ENCODE measurements around the gene BOLL. TPM values are rescaled to one million over a fixed set of nuclear protein-coding genes. Genes with fewer than 3 reads are reported as not detected.

The BOLL gene
- total and polyA plus RNA-seq, 2 donors (not counting 1 experiment from before 2014, with no cell fraction given), result not detected

DNA sequence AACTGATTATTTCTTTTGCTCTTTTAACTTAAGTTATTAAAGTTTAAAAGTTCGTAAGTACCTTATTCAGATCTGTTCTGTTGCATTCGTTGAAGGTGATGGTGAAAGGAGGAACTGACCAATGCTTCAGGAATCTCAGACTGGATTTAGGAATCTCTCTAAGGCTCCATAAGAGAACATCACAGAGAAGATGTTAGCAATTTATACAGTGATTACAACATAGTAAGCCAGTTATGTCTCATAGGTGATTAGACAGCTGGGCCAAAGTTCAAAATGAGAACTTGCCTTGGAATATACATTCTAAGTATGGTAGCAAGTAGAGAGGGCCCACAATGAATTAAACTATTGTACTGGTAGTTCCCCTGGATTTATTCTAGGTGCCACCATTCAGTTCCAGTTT is 76.8 kb downstream of the BOLL start:
- CTCF ChIA-PET, result interaction anchor here (2.0 to 3.4 kb wide), 2 partner anchors 8 to 71 kb away, joined by 11 to 15 read pairs; no protein-coding TSS in a partner anchor

More for the DNA sequence above, 76.8 kb downstream of the BOLL start:
- POLR2A ChIA-PET, result no interaction called here
- H3K27ac ChIP-seq (ENCODE audit: low read length in 2 of 2), result no peak overlapping the region
- Mint-ChIP-seq H3K9me3 (ENCODE audit: insufficient read depth) (no peaks in the 10 kb centered on the region), H3K4me1 (peaks cover 50% of the 10 kb centered on the region), H3K4me3 (no peak overlapping the region), H3K27me3 (no peaks in the 10 kb centered on the region), H3K27ac (no peak overlapping the region)
- peaks cover 6% of the 10 kb centered on the region in 2 experiments for H3K36me3 ChIP-seq (replicated peaks in 1 of 2; ENCODE audit: control extremely low read depth in 1 of 2, control insufficient read depth in 1 of 2, extremely low read depth in 1 of 2, insufficient read depth in 2 of 2, low read length in 1 of 2)
- H2AFZ ChIP-seq (ENCODE audit: insufficient read depth, low read depth, low read length, poor library complexity, severe bottlenecking), result no peak overlapping the region
- peaks cover 43% of the 10 kb centered on the region for H3K79me2 ChIP-seq (ENCODE audit: control insufficient read depth, insufficient read depth, low read length)
- peaks cover 30% of the 10 kb centered on the region for H4K20me1 ChIP-seq (ENCODE audit: control insufficient read depth, insufficient read depth, low read length, poor library complexity, severe bottlenecking)
- no peak overlapping the region for H3K4me2 ChIP-seq (replicated peaks; ENCODE audit: low read depth, low read length, poor library complexity, severe bottlenecking)
- intact Hi-C loops (cut with micrococcal nuclease), result loop anchor here (10.0 kb wide), 1 partner anchor 784 kb away; the partner anchor contains the start of gene PGAP1
- TF ChIP-seq, protein P1, sequence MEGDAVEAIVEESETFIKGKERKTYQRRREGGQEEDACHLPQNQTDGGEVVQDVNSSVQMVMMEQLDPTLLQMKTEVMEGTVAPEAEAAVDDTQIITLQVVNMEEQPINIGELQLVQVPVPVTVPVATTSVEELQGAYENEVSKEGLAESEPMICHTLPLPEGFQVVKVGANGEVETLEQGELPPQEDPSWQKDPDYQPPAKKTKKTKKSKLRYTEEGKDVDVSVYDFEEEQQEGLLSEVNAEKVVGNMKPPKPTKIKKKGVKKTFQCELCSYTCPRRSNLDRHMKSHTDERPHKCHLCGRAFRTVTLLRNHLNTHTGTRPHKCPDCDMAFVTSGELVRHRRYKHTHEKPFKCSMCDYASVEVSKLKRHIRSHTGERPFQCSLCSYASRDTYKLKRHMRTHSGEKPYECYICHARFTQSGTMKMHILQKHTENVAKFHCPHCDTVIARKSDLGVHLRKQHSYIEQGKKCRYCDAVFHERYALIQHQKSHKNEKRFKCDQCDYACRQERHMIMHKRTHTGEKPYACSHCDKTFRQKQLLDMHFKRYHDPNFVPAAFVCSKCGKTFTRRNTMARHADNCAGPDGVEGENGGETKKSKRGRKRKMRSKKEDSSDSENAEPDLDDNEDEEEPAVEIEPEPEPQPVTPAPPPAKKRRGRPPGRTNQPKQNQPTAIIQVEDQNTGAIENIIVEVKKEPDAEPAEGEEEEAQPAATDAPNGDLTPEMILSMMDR (IDR thresholded peaks at IDR 0.05), result no peak
- H3K4me1 ChIP-seq (ENCODE audit: control insufficient read depth in 2 of 2, insufficient read depth in 2 of 2, low read length in 2 of 2), result peaks cover 31 to 33% of the 10 kb centered on the region in 2 donors
- 20% methylated on average over 1 of the region's 2 CpGs for WGBS (ENCODE audit: insufficient coverage)
- no peak overlapping the region for H3K9ac ChIP-seq (ENCODE audit: low read length)
- no peak for ATAC-seq (ENCODE audit: low read depth)
- H3K9me3 ChIP-seq (ENCODE audit: control extremely low read depth in 1 of 3, control insufficient read depth in 2 of 3, insufficient read depth in 1 of 3, low read length in 2 of 3), result no peaks in the 10 kb centered on the region
- no peaks in the 10 kb centered on the region for H3K27me3 ChIP-seq (replicated peaks in 1 of 4; ENCODE audit: control extremely low read depth in 1 of 4, control insufficient read depth in 3 of 4, insufficient read depth in 4 of 4, low read length in 3 of 4)
- no peak overlapping the region for H3K4me3 ChIP-seq (ENCODE audit: control extremely low read depth in 1 of 5, extremely low read depth in 1 of 5, insufficient read depth in 1 of 5, low read depth in 2 of 5, low read length in 4 of 5)
- no peak for DNase-seq

Measured in B cell (primary cell).